SK-N-DZ (cell line): Measurements from ENCODE around the gene IGFBP3. TPM values are rescaled to one million over a fixed set of nuclear protein-coding genes. Genes with fewer than 3 reads are reported as not detected.
A peak's percentile ranks its signal among the peaks of the same experiment; 100 is the strongest.
"Not testable (repeated sequence)": the region's sequence is repeated elsewhere in the genome, so short reads cannot be mapped to it uniquely, and the experiment has no call there.

ENCODE experiments used
- DNase-seq: peaks from one replicate; pipeline ENCODE4 v3.0.0-alpha.2; 2015; ENCODE audit warnings: low spot score
- polyA plus RNA-seq, 2 experiments: library from polyadenylated mRNA; depleted of rRNA; stranded (reverse); fragments of >200 nt; gene quantifications; 2 replicates each; pipeline ENCODE4 v1.2.3, GENCODE V29; 2014

The IGFBP3 gene, protein sequence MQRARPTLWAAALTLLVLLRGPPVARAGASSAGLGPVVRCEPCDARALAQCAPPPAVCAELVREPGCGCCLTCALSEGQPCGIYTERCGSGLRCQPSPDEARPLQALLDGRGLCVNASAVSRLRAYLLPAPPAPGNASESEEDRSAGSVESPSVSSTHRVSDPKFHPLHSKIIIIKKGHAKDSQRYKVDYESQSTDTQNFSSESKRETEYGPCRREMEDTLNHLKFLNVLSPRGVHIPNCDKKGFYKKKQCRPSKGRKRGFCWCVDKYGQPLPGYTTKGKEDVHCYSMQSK
- polyA plus RNA-seq (2014; cell fraction: cytosol; rRNA removed): 5.6 and 7.5 TPM in 2 replicates
- 3.9 and 7.3 TPM in 2 replicates for polyA plus RNA-seq (2014; cell fraction: nucleus; rRNA removed)

GRCh38 chr7:45920502-45921380 is at the start of gene IGFBP3:
Gene IGFBP3, minus strand, starts transcription at chr7:45921272. Its CDS starts 132 bp downstream, at chr7:45921140.
- peak; percentile 51 for DNase-seq

DNA sequence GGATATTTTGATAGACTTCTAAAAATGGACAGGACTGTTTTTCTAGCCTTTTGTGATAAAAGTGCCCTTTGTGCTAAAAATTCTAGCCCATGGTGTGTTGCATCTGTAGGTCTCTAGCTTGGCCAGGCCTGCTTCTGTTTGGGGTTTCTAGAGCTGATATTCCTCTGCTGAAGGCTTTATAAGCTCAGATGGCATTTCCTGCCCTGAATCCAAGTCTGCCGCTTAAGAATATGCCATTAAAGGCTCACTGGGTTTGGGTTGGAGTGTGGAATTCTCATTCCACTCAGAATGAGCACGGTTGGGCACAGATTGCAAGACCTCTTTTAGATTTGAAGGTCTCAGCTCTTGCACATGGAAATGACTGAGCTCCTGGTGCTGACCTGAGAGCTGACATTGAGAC is 49.4 kb upstream of the IGFBP3 start:
- no peak for DNase-seq

- DNase-seq: no peak
Measured at GRCh38 chr7:45969940-45970339, 48.9 kb upstream of the IGFBP3 start.

- no peak for DNase-seq
Measured at GRCh38 chr7:45968856-45969541, 47.9 kb upstream of the IGFBP3 start.

GRCh38 chr7:45968312-45968711 is 47.2 kb upstream of the IGFBP3 start:
- DNase-seq: no peak

GRCh38 chr7:45967591-45968157 is 46.6 kb upstream of the IGFBP3 start:
- DNase-seq: no peak

- no peak for DNase-seq
Measured at GRCh38 chr7:45962861-45963260, 41.8 kb upstream of the IGFBP3 start.

DNA sequence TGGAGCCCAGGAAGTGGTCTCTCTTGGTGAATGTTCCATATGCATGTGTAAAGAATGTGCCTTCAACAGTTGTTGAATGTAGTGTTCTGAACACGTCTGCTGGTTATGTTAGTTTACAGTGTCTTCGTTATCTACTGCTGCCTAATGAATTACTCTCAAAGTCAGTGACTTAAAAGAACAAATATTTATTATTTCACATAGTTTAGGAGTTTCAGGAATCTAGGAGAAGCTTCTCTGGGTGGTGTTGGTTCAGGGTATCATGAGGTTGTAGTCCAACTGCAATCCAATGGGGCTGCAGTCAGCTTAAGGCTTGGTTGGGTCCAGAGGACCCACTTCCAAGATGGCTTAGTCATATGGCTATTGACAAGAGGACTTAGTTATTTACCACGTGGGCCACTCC is 36.6 kb upstream of the IGFBP3 start:
- DNase-seq: no peak

DNA sequence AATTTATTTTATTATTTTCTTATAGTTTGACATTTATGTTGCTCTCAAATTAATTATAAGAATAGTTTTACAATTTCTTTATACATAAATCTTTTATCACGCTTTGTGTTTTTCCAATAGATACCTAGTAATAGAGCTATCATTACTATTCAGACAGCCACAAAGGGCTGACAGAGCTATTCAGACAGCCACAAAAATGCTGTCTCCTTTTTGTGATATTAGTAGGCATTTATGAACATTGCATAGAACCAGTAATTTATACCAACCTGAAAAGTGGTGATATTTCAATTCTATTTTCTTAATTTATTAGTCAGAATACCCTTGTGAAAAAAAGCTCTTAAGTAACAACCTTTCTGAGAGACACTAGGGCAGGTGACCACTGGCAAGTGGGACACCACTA is 34.2 kb upstream of the IGFBP3 start:
- DNase-seq: no peak

DNA sequence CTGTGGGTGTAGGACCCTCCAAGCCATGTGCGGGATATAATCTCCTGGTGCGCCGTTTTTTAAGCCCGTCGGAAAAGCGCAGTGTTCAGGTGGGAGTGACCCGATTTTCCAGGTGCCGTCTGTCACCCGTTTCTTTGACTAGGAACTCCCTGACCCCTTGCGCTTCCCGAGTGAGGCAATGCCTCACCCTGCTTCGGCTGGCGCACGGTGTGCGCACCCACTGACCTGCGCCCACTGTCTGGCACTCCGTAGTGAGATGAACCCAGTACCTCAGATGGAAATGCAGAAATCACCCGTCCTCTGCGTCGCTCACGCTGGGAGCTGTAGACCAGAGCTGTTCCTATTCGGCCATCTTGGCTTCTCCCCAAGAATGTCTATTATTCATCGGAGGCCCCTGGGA is 32.0 kb upstream of the IGFBP3 start:
- not testable (repeated sequence) for DNase-seq

DNA sequence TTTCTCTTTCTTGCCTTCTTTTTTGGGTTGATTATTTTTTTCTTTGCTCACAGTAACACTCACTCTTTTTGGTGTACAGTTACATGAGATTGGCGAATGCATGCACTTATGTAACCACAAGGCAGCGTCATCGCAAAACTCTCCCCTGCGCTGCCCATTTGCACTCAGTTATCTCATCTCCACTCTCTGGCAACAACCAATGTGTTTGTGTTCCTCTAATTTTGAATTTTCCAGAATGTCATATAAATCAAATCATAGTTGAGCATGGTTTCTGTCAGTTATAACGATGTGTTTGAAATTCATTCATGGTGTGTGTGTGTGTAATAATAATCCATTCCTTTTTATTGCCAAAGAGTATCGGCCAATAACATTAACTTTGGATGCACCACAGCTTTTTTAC is 23.0 kb upstream of the IGFBP3 start:
- DNase-seq: no peak

GRCh38 chr7:45940939-45941338 is 19.9 kb upstream of the IGFBP3 start:
- DNase-seq: no peak

DNA sequence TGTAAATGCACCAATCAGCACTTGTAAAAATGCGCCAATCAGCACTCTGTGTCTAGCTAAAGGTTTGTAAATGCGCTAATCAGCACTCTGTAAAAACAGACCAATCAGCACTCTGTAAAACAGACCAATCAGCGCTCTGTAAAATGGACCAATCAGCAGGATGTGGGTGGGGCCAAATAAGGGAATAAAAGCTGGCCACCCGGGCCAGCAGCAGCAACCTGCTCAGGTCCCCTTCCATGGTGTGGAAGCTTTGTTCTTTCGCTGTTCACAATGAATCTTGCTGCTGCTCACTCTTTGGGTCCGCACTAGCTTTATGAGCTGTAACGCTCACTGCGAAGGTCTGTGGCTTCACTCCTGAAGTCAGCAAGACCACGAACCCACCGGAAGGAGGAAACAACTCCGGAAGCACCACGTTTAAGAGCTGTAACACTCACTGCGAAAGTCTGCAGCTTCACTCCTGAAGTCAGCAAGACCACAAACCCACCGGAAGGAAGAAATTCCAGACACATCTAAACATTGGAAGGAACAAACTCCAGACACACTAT is 19.2 kb upstream of the IGFBP3 start:
- DNase-seq: not testable (repeated sequence)

DNA sequence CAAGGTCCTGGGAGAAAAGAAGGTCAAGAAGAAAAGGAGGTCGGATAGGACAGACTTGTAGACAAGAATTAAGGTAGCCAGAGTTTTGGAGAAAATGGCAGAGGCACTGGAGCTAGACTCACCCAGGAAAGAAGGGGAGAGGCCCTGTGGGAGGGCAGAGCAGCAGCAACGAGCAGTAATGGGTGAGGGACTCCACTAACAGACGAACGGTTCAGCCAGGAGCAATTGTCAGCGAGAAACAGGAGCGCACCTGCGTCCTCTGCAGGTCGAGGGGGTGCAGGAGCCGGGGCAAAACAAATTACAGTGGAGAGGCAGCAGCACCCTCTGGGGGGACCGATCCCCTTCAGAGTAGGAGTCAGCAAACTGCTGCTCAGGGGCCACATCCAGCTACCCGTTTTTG is 18.5 kb upstream of the IGFBP3 start:
- no peak for DNase-seq

DNA sequence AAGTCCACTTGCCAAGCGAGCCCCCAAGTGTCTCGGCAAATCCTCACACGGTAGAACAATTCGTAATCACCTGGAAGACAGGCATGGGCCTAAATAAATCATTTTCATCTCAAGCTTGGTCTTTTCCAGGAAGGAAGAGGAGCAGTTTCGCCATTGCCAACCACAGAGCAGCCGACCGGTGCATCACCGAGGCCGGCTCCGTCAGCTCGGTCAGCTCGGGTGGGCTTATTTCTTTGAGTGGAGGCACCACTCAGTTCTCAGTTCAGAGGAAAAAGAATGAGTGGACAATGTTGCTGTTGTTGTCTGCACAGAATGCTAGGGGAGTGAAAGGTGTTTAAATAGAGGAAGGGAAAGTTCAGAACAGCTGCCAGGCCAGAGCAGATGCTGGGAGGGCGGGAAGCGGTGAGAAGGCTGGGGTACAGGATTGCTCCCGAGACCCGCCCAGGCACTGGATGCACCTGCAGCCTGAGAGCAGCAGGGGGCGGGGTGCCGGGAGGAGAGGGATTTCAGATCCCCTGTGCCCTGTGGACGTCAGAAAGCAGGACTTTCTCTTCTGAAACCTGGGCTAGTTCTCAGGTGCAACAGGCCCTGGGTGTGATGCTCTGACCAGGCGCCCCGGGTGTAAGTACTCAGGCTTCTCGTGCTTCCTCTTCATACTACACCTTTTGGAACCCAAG is 17.7 kb upstream of the IGFBP3 start:
- no peak for DNase-seq

- no peak for DNase-seq
Measured at GRCh38 chr7:45937862-45938261, 16.8 kb upstream of the IGFBP3 start.

GRCh38 chr7:45937301-45937700 is 16.2 kb upstream of the IGFBP3 start:
- no peak for DNase-seq

DNA sequence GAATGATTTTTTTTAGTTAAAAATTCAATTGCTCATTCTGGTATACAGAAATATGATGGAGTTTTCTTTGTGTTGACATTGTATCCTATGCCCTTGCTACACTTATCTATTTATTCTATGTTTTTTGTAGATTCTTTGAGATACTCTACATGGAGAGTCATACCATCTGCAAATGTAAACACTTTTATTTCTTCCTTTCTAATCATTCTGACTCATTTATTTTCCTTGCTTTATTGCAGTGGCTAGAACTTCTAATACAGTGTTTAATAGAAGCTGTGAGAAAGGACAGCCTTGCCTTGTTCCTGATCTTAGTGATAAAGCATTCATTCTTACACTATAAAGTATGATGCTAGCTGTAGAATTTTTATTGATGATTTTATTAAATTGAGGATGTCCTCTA is 9.9 kb upstream of the IGFBP3 start:
- DNase-seq: no peak

DNA sequence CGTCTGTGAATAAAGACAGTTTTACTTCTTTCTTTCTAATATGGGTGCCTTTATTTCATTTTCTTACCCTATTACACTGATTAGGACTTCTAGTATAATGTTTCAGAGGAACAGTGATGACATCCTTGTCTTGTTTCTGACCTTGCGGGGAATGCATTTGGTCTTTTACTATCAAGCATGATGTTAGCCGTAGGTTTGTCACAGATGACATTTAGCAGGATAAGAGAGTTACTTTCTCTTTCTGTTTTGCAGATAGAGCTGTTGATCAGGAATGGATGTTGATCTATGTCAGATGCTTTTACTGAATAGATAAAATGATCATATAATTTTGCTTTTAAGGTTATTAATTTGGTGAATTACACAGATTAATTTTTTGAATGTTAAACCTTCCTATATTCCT is 6.6 kb upstream of the IGFBP3 start:
- no peak for DNase-seq

- DNase-seq: peak; percentile 64
Measured at GRCh38 chr7:45924283-45924682, 3.2 kb upstream of the IGFBP3 start.

- DNase-seq: no peak
Measured at GRCh38 chr7:45923818-45924217, 2.7 kb upstream of the IGFBP3 start.
